Vagina (tissue), 2 donors: ENCODE data around the gene KIAA1671. TPM values are rescaled to one million over a fixed set of nuclear protein-coding genes. Genes with fewer than 3 reads are reported as not detected.
A peak's percentile ranks its signal among the peaks of the same experiment; 100 is the strongest.

Source experiments
- DNase-seq, 2 donors: peaks; one replicate each; pipeline ENCODE4 v3.0.0-alpha.2; 2017; ENCODE audit errors: extremely low spot score in 2 of 2
- H3K27ac ChIP-seq: fragments of 200-600 bp; sonication (generic); one replicate; pipeline ENCODE4 v1.5.1; 2019
- H3K27me3 ChIP-seq: fragments of 200-600 bp; sonication (generic); one replicate; pipeline ENCODE4 v1.5.1; 2019
- H3K36me3 ChIP-seq, 2 donors: fragments of 200-600 bp; sonication (generic); one replicate each; pipeline ENCODE4 v1.5.1; 2017 to 2019
- H3K4me1 ChIP-seq: fragments of 200-600 bp; sonication (generic); one replicate; pipeline ENCODE4 v1.5.1; 2019
- H3K4me3 ChIP-seq, 2 donors: fragments of 200-600 bp; sonication (generic); 1 replicate in 1 of 2; 2 replicates in 1 of 2; pipeline ENCODE4 v1.5.1; 2016 to 2019
- H3K9me3 ChIP-seq: fragments of 200-600 bp; sonication (generic); one replicate; pipeline ENCODE4 v1.5.1; 2019
- CTCF ChIP-seq, 3 experiments: fragments of 450-650 bp in 2 of 3; fragments of 200-600 bp in 1 of 3; sonication (generic) in 1 of 3; IDR thresholded peaks; one replicate each; pipeline ENCODE4 v1.5.1; 2017 to 2019; ENCODE audit warnings: antibody characterized with exemption in 3 of 3, mild to moderate bottlenecking in 2 of 3, moderate library complexity in 2 of 3
- POLR2A ChIP-seq, 2 donors: fragments of 450-650 bp; IDR thresholded peaks; one replicate each; pipeline ENCODE4 v1.6.1; 2017; ENCODE audit warnings: antibody characterized with exemption in 2 of 2, mild to moderate bottlenecking in 2 of 2, moderate library complexity in 2 of 2
- POLR2AphosphoS5 ChIP-seq, 2 donors: sonication (generic); formaldehyde crosslinking; IDR thresholded peaks; one replicate each; pipeline ENCODE4 v1.9.0; 2017; ENCODE audit warnings: antibody characterized with exemption in 2 of 2, mild to moderate bottlenecking in 2 of 2, low read depth in 1 of 2; ENCODE audit not compliant: insufficient read depth in 1 of 2
- intact Hi-C: fragments of 100-400 bp; cut with DNase I; formaldehyde crosslinking; loops from one replicate; pipeline ENCODE4 v1.15.1; 2023
- total RNA-seq: library from RNA; depleted of rRNA; stranded (reverse); fragments of >200 nt; gene quantifications from one replicate; pipeline ENCODE4 v1.2.3, GENCODE V29; 2016

KIAA1671 gene
- total RNA-seq, 1 donor from 2014 or later: 54.0 TPM

- Histone ChIP-seq H3K4me3 (peak overlapping the region in 1 of 2 donors; percentile 55), H3K36me3 (no peaks in the 10 kb centered on the region), H3K27me3 (no peaks in the 10 kb centered on the region), H3K4me1 (peaks cover 36% of the 10 kb centered on the region), H3K27ac (peak overlapping the region; percentile 34), H3K9me3 (no peaks in the 10 kb centered on the region)
- intact Hi-C loops: no loop called here
- DNase-seq: no peak
- TF ChIP-seq POLR2A (IDR thresholded peaks at IDR 0.05): no peak
- no peak for TF ChIP-seq CTCF (IDR thresholded peaks at IDR 0.05)
- no peak for TF ChIP-seq POLR2AphosphoS5 (IDR thresholded peaks at IDR 0.05; ENCODE audit: insufficient read depth in 1 of 2, low read depth in 1 of 2)
Observed at GRCh38 chr22:25112538-25113253, 160.2 kb downstream of the KIAA1671 start.

- H3K27me3 ChIP-seq: no peaks in the 10 kb centered on the region
- no peak for DNase-seq
- H3K36me3 ChIP-seq: no peaks in the 10 kb centered on the region
- TF ChIP-seq POLR2AphosphoS5 (IDR thresholded peaks at IDR 0.05; ENCODE audit: insufficient read depth in 1 of 2, low read depth in 1 of 2) (peak in 1 of 2 donors; percentile 19), CTCF (IDR thresholded peaks at IDR 0.05) (no peak)
- H3K4me3 ChIP-seq: peak overlapping the region in 1 of 2 donors; percentile 55
- H3K27ac ChIP-seq: peak overlapping the region; percentile 34
- H3K9me3 ChIP-seq: no peaks in the 10 kb centered on the region
- intact Hi-C loops: no loop called here
- peaks cover 36% of the 10 kb centered on the region for H3K4me1 ChIP-seq
Observed at GRCh38 chr22:25113316-25113721, 160.8 kb downstream of the KIAA1671 start.

GRCh38 chr22:25114369-25115362, 162.2 kb downstream of the KIAA1671 start:
- intact Hi-C loops: no loop called here
- no peak for DNase-seq
- Histone ChIP-seq H3K9me3 (no peaks in the 10 kb centered on the region), H3K36me3 (no peaks in the 10 kb centered on the region), H3K4me1 (peaks cover 46% of the 10 kb centered on the region), H3K4me3 (peak overlapping the region in 1 of 2 donors; percentile 55), H3K27me3 (no peaks in the 10 kb centered on the region), H3K27ac (peak overlapping the region; percentile 61)
- TF ChIP-seq POLR2AphosphoS5 (IDR thresholded peaks at IDR 0.05; ENCODE audit: insufficient read depth in 1 of 2, low read depth in 1 of 2) (peak in 1 of 2 donors; percentile 46), POLR2A (IDR thresholded peaks at IDR 0.05) (no peak), CTCF (IDR thresholded peaks at IDR 0.05) (no peak)

- peak overlapping the region; percentile 59 for H3K27ac ChIP-seq
- no peak for DNase-seq
- intact Hi-C loops: loop anchor here (10.0 kb wide), 1 partner anchor 775 kb away; no protein-coding TSS in a partner anchor
Observed at GRCh38 chr22:25119609-25120008, 167.1 kb downstream of the KIAA1671 start.

More at GRCh38 chr22:25119609-25120008, 167.1 kb downstream of the KIAA1671 start:
- H3K9me3 ChIP-seq: no peaks in the 10 kb centered on the region
- TF ChIP-seq CTCF (IDR thresholded peaks at IDR 0.05) (no peak), POLR2A (IDR thresholded peaks at IDR 0.05) (no peak), POLR2AphosphoS5 (IDR thresholded peaks at IDR 0.05; ENCODE audit: insufficient read depth in 1 of 2, low read depth in 1 of 2) (no peak)
- no peaks in the 10 kb centered on the region for H3K36me3 ChIP-seq
- H3K4me1 ChIP-seq: peaks cover 35% of the 10 kb centered on the region
- no peak overlapping the region for H3K4me3 ChIP-seq
- H3K27me3 ChIP-seq: no peaks in the 10 kb centered on the region
